HepG2 (cell line): ENCODE results near the gene COPZ2. TPM values are rescaled to one million over a fixed set of nuclear protein-coding genes. Genes with fewer than 3 reads are reported as not detected.

Source experiments
- BORCS8-MEF2B ChIP-seq: sonication (generic); formaldehyde crosslinking; IDR thresholded peaks from 2 replicates; pipeline ENCODE4 v1.8.0; 2022; ENCODE audit warnings: mild to moderate bottlenecking, missing genetic modification reagents
- CREM ChIP-seq, 2 experiments: sonication (generic) in 1 of 2; formaldehyde crosslinking in 1 of 2; IDR thresholded peaks; 2 replicates each; pipeline versions ENCODE4 v1.4.0 to v1.6.1; 2016 to 2020; ENCODE audit warnings: antibody characterized with exemption in 1 of 2, mild to moderate bottlenecking in 1 of 2, missing genetic modification reagents in 1 of 2
- FOXA3 ChIP-seq: IDR thresholded peaks from 2 replicates; pipeline ENCODE4 v1.6.1; 2016; ENCODE audit warnings: missing genetic modification reagents, missing compliant biosample characterization
- HHEX ChIP-seq: IDR thresholded peaks from 2 replicates; pipeline ENCODE4 v1.6.1; 2016; ENCODE audit warnings: control low read depth
- KDM4B ChIP-seq: sonication (generic); formaldehyde crosslinking; IDR thresholded peaks from 2 replicates; pipeline ENCODE4 v1.4.0; 2020; ENCODE audit warnings: missing genetic modification reagents
- MAX ChIP-seq: IDR thresholded peaks from 2 replicates; pipeline ENCODE4 v1.6.1; 2012; ENCODE audit warnings: inconsistent platforms
- MTF1 ChIP-seq: sonication (generic); formaldehyde crosslinking; IDR thresholded peaks from 2 replicates; pipeline ENCODE4 v1.5.0; 2020; ENCODE audit warnings: missing genetic modification reagents
- RBM22 ChIP-seq: fragments of 200-400 bp; formaldehyde crosslinking; optimal IDR thresholded peaks from 2 replicates; pipeline ENCODE3; 2017; ENCODE audit warnings: mild to moderate bottlenecking, low read length, moderate library complexity
- RFXAP ChIP-seq: sonication (generic); formaldehyde crosslinking; IDR thresholded peaks from 2 replicates; pipeline ENCODE4 v1.4.0; 2020; ENCODE audit warnings: missing genetic modification reagents, borderline replicate concordance
- RNF219 ChIP-seq: sonication (generic); formaldehyde crosslinking; IDR thresholded peaks from 2 replicates; pipeline ENCODE4 v1.5.0; 2020; ENCODE audit warnings: mild to moderate bottlenecking, missing genetic modification reagents
- THYN1 ChIP-seq: sonication (generic); formaldehyde crosslinking; IDR thresholded peaks from 2 replicates; pipeline ENCODE4 v1.8.1; 2023; ENCODE audit warnings: low read depth, mild to moderate bottlenecking, moderate library complexity, missing genetic modification reagents, borderline replicate concordance
- U2AF2 ChIP-seq: fragments of 200-400 bp; formaldehyde crosslinking; IDR thresholded peaks from 2 replicates; pipeline ENCODE4 v1.6.1; 2017; ENCODE audit warnings: low read depth, mild to moderate bottlenecking, low read length
- ZFP82 ChIP-seq: sonication (generic); formaldehyde crosslinking; IDR thresholded peaks from 2 replicates; pipeline ENCODE4 v1.5.1; 2020; ENCODE audit warnings: mild to moderate bottlenecking, missing genetic modification reagents, borderline replicate concordance
- ZNF10 ChIP-seq: sonication (generic); formaldehyde crosslinking; IDR thresholded peaks from 2 replicates; pipeline ENCODE4 v1.4.0; 2020; ENCODE audit warnings: mild to moderate bottlenecking, low read depth, missing genetic modification reagents, borderline replicate concordance
- ZNF3 ChIP-seq: IDR thresholded peaks from 2 replicates; pipeline ENCODE4 v1.7.0; 2017; ENCODE audit warnings: inconsistent platforms
- ZNF343 ChIP-seq: sonication (generic); formaldehyde crosslinking; IDR thresholded peaks from 2 replicates; pipeline ENCODE4 v1.4.0; 2020; ENCODE audit warnings: mild to moderate bottlenecking, missing genetic modification reagents
- ZNF564 ChIP-seq: sonication (generic); formaldehyde crosslinking; IDR thresholded peaks from 2 replicates; pipeline ENCODE4 v1.8.1; 2023; ENCODE audit warnings: mild to moderate bottlenecking, missing genetic modification reagents
- ZNF607 ChIP-seq: sonication (generic); formaldehyde crosslinking; IDR thresholded peaks from 2 replicates; pipeline ENCODE4 v1.5.1; 2020; ENCODE audit warnings: missing genetic modification reagents, mild to moderate bottlenecking, borderline replicate concordance
- ZNF609 ChIP-seq: sonication (generic); formaldehyde crosslinking; IDR thresholded peaks from 2 replicates; pipeline ENCODE4 v1.4.0; 2020; ENCODE audit warnings: mild to moderate bottlenecking, missing genetic modification reagents, borderline replicate concordance
- ZNF614 ChIP-seq: IDR thresholded peaks from 2 replicates; pipeline ENCODE4 v1.6.1; 2018; ENCODE audit warnings: missing biosample characterization, missing genetic modification reagents, inconsistent platforms, borderline replicate concordance
- ZNF850 ChIP-seq: sonication (generic); formaldehyde crosslinking; conservative IDR thresholded peaks from 2 replicates; pipeline ENCODE4 v1.9.0; 2021; ENCODE audit warnings: mild to moderate bottlenecking, missing genetic modification reagents
- polyA plus RNA-seq, 8 experiments: library from polyadenylated mRNA; depleted of rRNA in 3 of 8; stranded (reverse) in 7 of 8; unstranded in 1 of 8; fragments of >200 nt; fragmentation: Illumina TruSeq in 4 of 8; extraction: Trizol in 4 of 8; gene quantifications; 2 replicates each; pipeline versions ENCODE4 v1.2.1 to v1.2.3, GENCODE V29; 2011 to 2016; ENCODE audit warnings: low read depth in 4 of 8, missing spikeins in 1 of 8, mixed read lengths in 1 of 8; ENCODE audit not compliant: insufficient read depth in 1 of 8
- total RNA-seq, 5 experiments: library from RNA; depleted of rRNA; stranded (reverse); fragments of >200 nt; fragmentation: Illumina TruSeq; extraction: Trizol; gene quantifications; 2 replicates each; pipeline ENCODE4 v1.2.3, GENCODE V29; 2016; ENCODE audit warnings: low read depth in 1 of 5
- TF ChIP-seq, protein P1 (sequence below): sonication (generic); formaldehyde crosslinking; IDR thresholded peaks from 2 replicates; pipeline ENCODE4 v1.9.0; 2021; ENCODE audit warnings: missing genetic modification reagents, mild to moderate bottlenecking, borderline replicate concordance

COPZ2 gene
- total and polyA plus RNA-seq, 2 of the 13 experiments (the other 11 are each of a cell fraction or from before 2014, with no cell fraction given), result 0.61 to 1.5 TPM

- TF ChIP-seq MTF1, result no peak
- no peak for TF ChIP-seq HHEX
- TF ChIP-seq ZNF10 (CRISPR knock-in tag), result no peak
- TF ChIP-seq ZNF607 (CRISPR knock-in tag), result peak; percentile 64; the same call in 1 of the 2 replicates
- TF ChIP-seq ZNF3 (CRISPR knock-in tag), result no peak; the same call in 1 of the 2 replicates
- TF ChIP-seq ZNF614 (CRISPR knock-in tag), result peak; percentile 41; the same call in 1 of the 2 replicates
- peak; percentile 63 for TF ChIP-seq ZNF564 (CRISPR knock-in tag)
- TF ChIP-seq RBM22, result peak; percentile 13
- peak; percentile 81; the same call in 1 of the 2 replicates for TF ChIP-seq RNF219 (CRISPR knock-in tag)
- TF ChIP-seq CREM (IDR thresholded peaks at IDR 0.05), result no peak
- no peak for TF ChIP-seq CREM (CRISPR knock-in tag; IDR thresholded peaks at IDR 0.05)
- TF ChIP-seq, protein P1, sequence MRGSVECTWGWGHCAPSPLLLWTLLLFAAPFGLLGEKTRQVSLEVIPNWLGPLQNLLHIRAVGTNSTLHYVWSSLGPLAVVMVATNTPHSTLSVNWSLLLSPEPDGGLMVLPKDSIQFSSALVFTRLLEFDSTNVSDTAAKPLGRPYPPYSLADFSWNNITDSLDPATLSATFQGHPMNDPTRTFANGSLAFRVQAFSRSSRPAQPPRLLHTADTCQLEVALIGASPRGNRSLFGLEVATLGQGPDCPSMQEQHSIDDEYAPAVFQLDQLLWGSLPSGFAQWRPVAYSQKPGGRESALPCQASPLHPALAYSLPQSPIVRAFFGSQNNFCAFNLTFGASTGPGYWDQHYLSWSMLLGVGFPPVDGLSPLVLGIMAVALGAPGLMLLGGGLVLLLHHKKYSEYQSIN (CRISPR knock-in tag), result no peak
- TF ChIP-seq BORCS8-MEF2B (CRISPR knock-in tag), result peak; percentile 78
- TF ChIP-seq THYN1, result no peak
- TF ChIP-seq KDM4B, result no peak; the same call in 1 of the 2 replicates
- TF ChIP-seq FOXA3 (CRISPR knock-in tag), result peak; percentile 82
- TF ChIP-seq U2AF2, result no peak
- TF ChIP-seq ZNF343 (CRISPR knock-in tag), result no peak; the same call in none of the 2 replicates
- TF ChIP-seq MAX, result peak; percentile 67
- peak; percentile 66; the same call in 1 of the 2 replicates for TF ChIP-seq ZNF609 (CRISPR knock-in tag)
- TF ChIP-seq ZNF850 (CRISPR knock-in tag), result no peak; the same call in 1 of the 2 replicates
- TF ChIP-seq ZFP82 (CRISPR knock-in tag), result 0 out of 2 replicates have a peak, but pooled peaks have one; percentile 73
- no peak for TF ChIP-seq RFXAP (CRISPR knock-in tag)
Measured at GRCh38 chr17:48048384-48049126, 11.0 kb upstream of the COPZ2 start (continued).
